ENCODE results near the gene ITLN1. TPM values are rescaled to one million over a fixed set of nuclear protein-coding genes. Genes with fewer than 3 reads are reported as not detected.
A peak's percentile ranks its signal among the peaks of the same experiment; 100 is the strongest.

ITLN1 gene
- total RNA-seq, 2 experiments from 2014 or later: not detected

- ChIA-PET POLR2A (interaction anchor here (0.9 to 1.5 kb wide), 4 partner anchors 12 to 184 kb away, joined by 3 to 4 read pairs (median 3); no protein-coding TSS in a partner anchor), CTCF (interaction anchor here (0.7 to 5.4 kb wide), 10 partner anchors 9 to 91 kb away, joined by 3 to 42 read pairs (median 8); partner anchors contain the start of gene ITLN2)
- Mint-ChIP-seq H3K27ac (peak within 1 kb of the TSS; percentile 67), H3K4me3 (peak within 1 kb of the TSS; percentile 58), H3K27me3 (no peaks in the 10 kb centered on the region), H3K9me3 (no peaks in the 10 kb centered on the region), H3K4me1 (ENCODE audit: low read depth) (peaks cover 32% of the 10 kb centered on the region), H3K36me3 (ENCODE audit: low read depth) (no peaks in the 10 kb centered on the region)
- ATAC-seq: peak; percentile 95
- intact Hi-C loops (cut with micrococcal nuclease): no loop called here
- TF ChIP-seq CTCF (IDR thresholded peaks at IDR 0.05): no peak
- peak; percentile 86 for DNase-seq
These were observed 22.5 kb downstream of the ITLN1 start, which contains the start of gene CD244 for GRCh38 chr1:160862203-160863060. CD244 (minus strand) TSS chr1:160862887; CDS start chr1:160862677, 210 bp downstream.

- DNase-seq (no peak), ATAC-seq (no peak)
- ChIA-PET POLR2A (interaction anchor here (1.5 kb wide), 1 partner anchor 182 kb away, joined by 4 read pairs; no protein-coding TSS in a partner anchor), CTCF (interaction anchor here (0.7 to 1.3 kb wide), 5 partner anchors 22 to 90 kb away, joined by 3 to 8 read pairs (median 3); no protein-coding TSS in a partner anchor)
- Mint-ChIP-seq H3K9me3 (no peaks in the 10 kb centered on the region), H3K27ac (no peak overlapping the region), H3K27me3 (no peaks in the 10 kb centered on the region), H3K4me1 (ENCODE audit: low read depth) (peaks cover 32% of the 10 kb centered on the region), H3K4me3 (peak overlapping the region; percentile 17), H3K36me3 (ENCODE audit: low read depth) (no peaks in the 10 kb centered on the region)
- TF ChIP-seq CTCF (IDR thresholded peaks at IDR 0.05): no peak
- intact Hi-C loops (cut with micrococcal nuclease): no loop called here
These were observed 24.0 kb downstream of the ITLN1 start for GRCh38 chr1:160860840-160861505.

- ChIA-PET CTCF (interaction anchor here (0.8 to 5.2 kb wide), 3 partner anchors 15 to 92 kb away, joined by 3 to 39 read pairs (median 3); no protein-coding TSS in a partner anchor), POLR2A (interaction anchor here (0.7 kb wide), 1 partner anchor 17 kb away, joined by 3 read pairs; no protein-coding TSS in a partner anchor)
- no peak for TF ChIP-seq CTCF (IDR thresholded peaks at IDR 0.05)
- H3K4me1 Mint-ChIP-seq (ENCODE audit: low read depth): peaks cover 31% of the 10 kb centered on the region
- no peaks in the 10 kb centered on the region for H3K9me3 Mint-ChIP-seq
- no peak for DNase-seq
- no peak overlapping the region for H3K4me3 Mint-ChIP-seq
- ATAC-seq: no peak
- H3K27me3 Mint-ChIP-seq: no peaks in the 10 kb centered on the region
- H3K36me3 Mint-ChIP-seq (ENCODE audit: low read depth): no peaks in the 10 kb centered on the region
- intact Hi-C loops (cut with micrococcal nuclease): no loop called here
- H3K27ac Mint-ChIP-seq: no peak overlapping the region
These were observed 25.8 kb downstream of the ITLN1 start for GRCh38 chr1:160859166-160859565.

GRCh38 chr1:160858507-160858906 lies 26.5 kb downstream of the ITLN1 start:
- TF ChIP-seq CTCF (IDR thresholded peaks at IDR 0.05): no peak
- ChIA-PET POLR2A (interaction anchor here (0.7 kb wide), 1 partner anchor 17 kb away, joined by 3 read pairs; no protein-coding TSS in a partner anchor), CTCF (interaction anchor here (1.2 to 5.2 kb wide), 2 partner anchors 14 to 22 kb away, joined by 3 to 39 read pairs; no protein-coding TSS in a partner anchor)
- no peaks in the 10 kb centered on the region for H3K9me3 Mint-ChIP-seq
- H3K27ac Mint-ChIP-seq: no peak overlapping the region
- intact Hi-C loops (cut with micrococcal nuclease): no loop called here
- peaks cover 30% of the 10 kb centered on the region for H3K4me1 Mint-ChIP-seq (ENCODE audit: low read depth)
- H3K27me3 Mint-ChIP-seq: no peaks in the 10 kb centered on the region
- DNase-seq: no peak
- H3K4me3 Mint-ChIP-seq: no peak overlapping the region
- no peak for ATAC-seq
- no peaks in the 10 kb centered on the region for H3K36me3 Mint-ChIP-seq (ENCODE audit: low read depth)

Data from activated CD8-positive, alpha-beta T cell treated with anti-CD3 and anti-CD28 coated beads for 36 hours (primary cell).